ENCODE results near the gene PIK3AP1.
A peak's percentile ranks its signal among the peaks of the same experiment; 100 is the strongest.
"Not testable (repeated sequence)": the region's sequence is repeated elsewhere in the genome, so short reads cannot be mapped to it uniquely, and the experiment has no call there.

PIK3AP1 gene

GRCh38 chr10:96743988-96744585 is 23.8 kb upstream of the PIK3AP1 start:
- Mint-ChIP-seq H3K4me3 (no peak overlapping the region), H3K27ac (no peak overlapping the region), H3K27me3 (peaks cover 1% of the 10 kb centered on the region), H3K36me3 (no peaks in the 10 kb centered on the region), H3K4me1 (ENCODE audit: low read depth) (no peaks in the 10 kb centered on the region), H3K9me3 (ENCODE audit: low read depth) (no peaks in the 10 kb centered on the region)

- H3K4me1 Mint-ChIP-seq (ENCODE audit: low read depth); H3K9me3 Mint-ChIP-seq (ENCODE audit: low read depth); H3K27ac Mint-ChIP-seq; H3K36me3 Mint-ChIP-seq; H3K4me3 Mint-ChIP-seq; H3K27me3 Mint-ChIP-seq: not testable (repeated sequence)
Observed at GRCh38 chr10:96741557-96741956, 21.2 kb upstream of the PIK3AP1 start.

GRCh38 chr10:96740579-96741281 is 20.4 kb upstream of the PIK3AP1 start:
- Mint-ChIP-seq H3K36me3 (no peaks in the 10 kb centered on the region), H3K9me3 (ENCODE audit: low read depth) (no peaks in the 10 kb centered on the region), H3K27ac (no peak overlapping the region), H3K27me3 (peaks cover 1% of the 10 kb centered on the region), H3K4me1 (ENCODE audit: low read depth) (no peaks in the 10 kb centered on the region), H3K4me3 (no peak overlapping the region)

- Mint-ChIP-seq H3K27me3 (peaks cover 1% of the 10 kb centered on the region), H3K36me3 (no peaks in the 10 kb centered on the region), H3K9me3 (ENCODE audit: low read depth) (no peaks in the 10 kb centered on the region), H3K4me3 (no peak overlapping the region), H3K4me1 (ENCODE audit: low read depth) (no peaks in the 10 kb centered on the region), H3K27ac (no peak overlapping the region)
Observed at GRCh38 chr10:96740141-96740540, 19.8 kb upstream of the PIK3AP1 start.

GRCh38 chr10:96737307-96737902 is 17.1 kb upstream of the PIK3AP1 start:
- not testable (repeated sequence) for H3K4me3 Mint-ChIP-seq; H3K36me3 Mint-ChIP-seq; H3K9me3 Mint-ChIP-seq (ENCODE audit: low read depth); H3K27ac Mint-ChIP-seq; H3K4me1 Mint-ChIP-seq (ENCODE audit: low read depth); H3K27me3 Mint-ChIP-seq

GRCh38 chr10:96724621-96725020 is 4.3 kb upstream of the PIK3AP1 start:
- no peak overlapping the region for H3K27ac Mint-ChIP-seq
- no peaks in the 10 kb centered on the region for H3K27me3 Mint-ChIP-seq

GRCh38 chr10:96721207-96721572 is 876 bp upstream of the PIK3AP1 start:
- Mint-ChIP-seq H3K9me3 (ENCODE audit: low read depth) (no peaks in the 10 kb centered on the region), H3K4me1 (ENCODE audit: low read depth) (peaks cover 13% of the 10 kb centered on the region), H3K27me3 (no peaks in the 10 kb centered on the region), H3K4me3 (peak overlapping the region; percentile 91), H3K36me3 (no peaks in the 10 kb centered on the region), H3K27ac (peak overlapping the region; percentile 35)

More at GRCh38 chr10:96724621-96725020, 4.3 kb upstream of the PIK3AP1 start:
- Mint-ChIP-seq H3K4me3 (no peak overlapping the region), H3K4me1 (ENCODE audit: low read depth) (peaks cover 11% of the 10 kb centered on the region), H3K36me3 (no peaks in the 10 kb centered on the region), H3K9me3 (ENCODE audit: low read depth) (no peaks in the 10 kb centered on the region)

- no peaks in the 10 kb centered on the region for H3K36me3 Mint-ChIP-seq
- no peaks in the 10 kb centered on the region for H3K27me3 Mint-ChIP-seq
- peak overlapping the region; percentile 93 for H3K4me3 Mint-ChIP-seq
- H3K9me3 Mint-ChIP-seq (ENCODE audit: low read depth): no peaks in the 10 kb centered on the region
- H3K27ac Mint-ChIP-seq: peak overlapping the region; percentile 87
- peaks cover 13% of the 10 kb centered on the region for H3K4me1 Mint-ChIP-seq (ENCODE audit: low read depth)
Observed at GRCh38 chr10:96719850-96720421, 378 bp downstream of the PIK3AP1 start.

GRCh38 chr10:96719200-96719599 is 1.1 kb downstream of the PIK3AP1 start:
- Mint-ChIP-seq H3K9me3 (ENCODE audit: low read depth) (no peaks in the 10 kb centered on the region), H3K4me1 (ENCODE audit: low read depth) (peaks cover 13% of the 10 kb centered on the region), H3K4me3 (peak overlapping the region; percentile 93), H3K27ac (no peak overlapping the region), H3K27me3 (no peaks in the 10 kb centered on the region), H3K36me3 (no peaks in the 10 kb centered on the region)

- Mint-ChIP-seq H3K4me1 (ENCODE audit: low read depth) (peaks cover 13% of the 10 kb centered on the region), H3K27me3 (no peaks in the 10 kb centered on the region), H3K4me3 (no peak overlapping the region), H3K36me3 (no peaks in the 10 kb centered on the region), H3K9me3 (ENCODE audit: low read depth) (no peaks in the 10 kb centered on the region), H3K27ac (no peak overlapping the region)
Observed at GRCh38 chr10:96718304-96718990, 1.9 kb downstream of the PIK3AP1 start.

GRCh38 chr10:96716390-96716789 is 3.9 kb downstream of the PIK3AP1 start:
- Mint-ChIP-seq H3K27ac (no peak overlapping the region), H3K4me1 (ENCODE audit: low read depth) (peaks cover 10% of the 10 kb centered on the region), H3K27me3 (no peaks in the 10 kb centered on the region), H3K4me3 (no peak overlapping the region), H3K36me3 (no peaks in the 10 kb centered on the region), H3K9me3 (ENCODE audit: low read depth) (no peaks in the 10 kb centered on the region)

- H3K4me1 Mint-ChIP-seq (ENCODE audit: low read depth): peaks cover 2% of the 10 kb centered on the region
- no peaks in the 10 kb centered on the region for H3K27me3 Mint-ChIP-seq
- no peaks in the 10 kb centered on the region for H3K9me3 Mint-ChIP-seq (ENCODE audit: low read depth)
- no peaks in the 10 kb centered on the region for H3K36me3 Mint-ChIP-seq
- no peak overlapping the region for H3K27ac Mint-ChIP-seq
- no peak overlapping the region for H3K4me3 Mint-ChIP-seq
Observed at GRCh38 chr10:96714746-96715255, 5.5 kb downstream of the PIK3AP1 start.

- Mint-ChIP-seq H3K27me3 (no peaks in the 10 kb centered on the region), H3K4me1 (ENCODE audit: low read depth) (peaks cover 2% of the 10 kb centered on the region), H3K27ac (no peak overlapping the region), H3K9me3 (ENCODE audit: low read depth) (no peaks in the 10 kb centered on the region), H3K36me3 (no peaks in the 10 kb centered on the region), H3K4me3 (no peak overlapping the region)
Observed at GRCh38 chr10:96714031-96714590, 6.2 kb downstream of the PIK3AP1 start.

GRCh38 chr10:96712662-96713271 is 7.5 kb downstream of the PIK3AP1 start:
- Mint-ChIP-seq H3K4me1 (ENCODE audit: low read depth) (peaks cover 2% of the 10 kb centered on the region), H3K27me3 (no peaks in the 10 kb centered on the region), H3K4me3 (no peak overlapping the region), H3K9me3 (ENCODE audit: low read depth) (no peaks in the 10 kb centered on the region), H3K36me3 (no peaks in the 10 kb centered on the region), H3K27ac (no peak overlapping the region)
